Measurements from ENCODE around the gene PATL1.

- TF ChIP-seq CTCF (IDR thresholded peaks at IDR 0.05 in 4 of 5, conservative IDR thresholded peaks at IDR 0.05 in 1 of 5) (no peak), POLR2A (IDR thresholded peaks at IDR 0.05) (no peak)
Measured at GRCh38 chr11:59713745-59714144, 44.9 kb upstream of the PATL1 start, which contains the start of gene OR10V1.
